ENCODE measurements around the gene MGAT3.

Gene MGAT3

GRCh38 chr22:39534591-39535356, 78.0 kb downstream of the MGAT3 start:
- DNase-seq: peak; percentile 73

DNA sequence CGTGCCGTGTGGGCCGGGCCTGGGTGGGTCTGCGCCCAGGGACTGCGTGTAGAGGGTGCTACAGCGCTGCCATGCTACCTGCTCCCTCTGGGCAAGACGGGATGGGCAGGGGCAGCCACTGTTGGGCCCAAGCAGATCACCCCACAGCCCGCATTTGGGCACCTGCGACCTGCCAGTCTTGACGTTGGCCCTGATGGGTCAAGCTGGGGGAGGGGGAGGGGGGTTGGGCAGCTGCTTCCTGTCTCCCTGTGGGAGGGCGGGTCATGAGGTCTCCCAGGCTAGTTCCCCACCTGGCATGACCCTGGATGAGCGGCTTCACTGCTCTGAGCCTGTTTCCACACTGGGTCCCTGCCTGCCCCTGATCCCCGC, 78.5 kb downstream of the MGAT3 start:
- DNase-seq: no peak

GRCh38 chr22:39535831-39536449, 79.1 kb downstream of the MGAT3 start:
- DNase-seq: no peak

GRCh38 chr22:39536711-39537110, 79.9 kb downstream of the MGAT3 start:
- DNase-seq: no peak

DNA sequence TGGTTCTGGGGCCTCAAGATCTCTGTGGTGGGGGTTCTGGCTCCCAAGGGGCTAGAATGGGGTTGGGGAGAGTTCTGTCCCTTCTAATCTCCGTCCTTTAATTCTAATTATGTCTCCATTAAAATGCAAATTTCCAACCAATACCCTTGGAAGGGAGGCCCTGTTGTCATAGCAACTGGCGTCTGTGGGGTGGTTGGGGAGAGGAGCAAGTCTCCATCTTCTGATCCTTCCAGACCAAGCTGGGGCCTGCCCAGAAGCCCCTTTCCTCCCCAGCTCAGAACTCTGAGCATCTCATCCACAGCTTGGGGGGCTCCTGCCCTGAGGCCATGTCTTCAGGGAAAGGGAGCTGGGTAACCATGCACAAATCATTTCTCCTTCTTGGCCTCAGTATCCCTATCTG, 81.2 kb downstream of the MGAT3 start:
- no peak for DNase-seq

All from 8988T (cell line).